Endothelial cell of hepatic sinusoid (primary cell): ENCODE results near the gene ARHGAP42.

Source experiments
- in situ Hi-C: cut with HindIII; loops from 2 replicates; pipeline ENCODE4 v1.10.0; 2017; ENCODE audit warnings: low sequenced_read_pairs

The ARHGAP42 gene

GRCh38 chr11:100902454-100903141 is 215.5 kb downstream of the ARHGAP42 start:
- in situ Hi-C loops: no loop called here

- in situ Hi-C loops: no loop called here
These were observed 216.2 kb downstream of the ARHGAP42 start for GRCh38 chr11:100903284-100903683.

GRCh38 chr11:100905684-100906083 is 218.6 kb downstream of the ARHGAP42 start:
- in situ Hi-C loops: no loop called here

GRCh38 chr11:100908746-100909145 is 221.7 kb downstream of the ARHGAP42 start:
- in situ Hi-C loops: no loop called here

- in situ Hi-C loops: no loop called here
These were observed 223.7 kb downstream of the ARHGAP42 start for GRCh38 chr11:100910808-100911207.

- in situ Hi-C loops: no loop called here
These were observed 227.5 kb downstream of the ARHGAP42 start for GRCh38 chr11:100914415-100915110.

- in situ Hi-C loops: no loop called here
These were observed 231.7 kb downstream of the ARHGAP42 start for GRCh38 chr11:100918551-100919500.

- in situ Hi-C loops: no loop called here
These were observed 233.5 kb downstream of the ARHGAP42 start for GRCh38 chr11:100920593-100920992.

- in situ Hi-C loops: no loop called here
These were observed 235.0 kb downstream of the ARHGAP42 start for GRCh38 chr11:100922121-100922520.

- in situ Hi-C loops: no loop called here
These were observed 236.5 kb downstream of the ARHGAP42 start for GRCh38 chr11:100923555-100923954.

GRCh38 chr11:100925935-100926334 is 238.8 kb downstream of the ARHGAP42 start:
- in situ Hi-C loops: no loop called here

- in situ Hi-C loops: no loop called here
These were observed 240.5 kb downstream of the ARHGAP42 start for GRCh38 chr11:100927579-100927978.

- in situ Hi-C loops: no loop called here
These were observed 241.3 kb downstream of the ARHGAP42 start for GRCh38 chr11:100928426-100928825.

- in situ Hi-C loops: no loop called here
These were observed 242.3 kb downstream of the ARHGAP42 start for GRCh38 chr11:100929377-100929776.

GRCh38 chr11:100930185-100930778 is 243.2 kb downstream of the ARHGAP42 start:
- in situ Hi-C loops: no loop called here

GRCh38 chr11:100932474-100933100 is 245.5 kb downstream of the ARHGAP42 start:
- in situ Hi-C loops: no loop called here

- in situ Hi-C loops: no loop called here
These were observed 249.7 kb downstream of the ARHGAP42 start for GRCh38 chr11:100936781-100937180.

GRCh38 chr11:100939571-100939970 is 252.5 kb downstream of the ARHGAP42 start:
- in situ Hi-C loops: no loop called here

- in situ Hi-C loops: no loop called here
These were observed 253.0 kb downstream of the ARHGAP42 start for GRCh38 chr11:100940111-100940510.

- in situ Hi-C loops: no loop called here
These were observed 253.9 kb downstream of the ARHGAP42 start for GRCh38 chr11:100941033-100941432.
